ENCODE data around the gene RICTOR.
A peak's percentile ranks its signal among the peaks of the same experiment; 100 is the strongest.
"Not testable (repeated sequence)": the region's sequence is repeated elsewhere in the genome, so short reads cannot be mapped to it uniquely, and the experiment has no call there.

RICTOR gene

GRCh38 chr5:39055768-39056398 is 18.3 kb downstream of the RICTOR start:
- DNase-seq = no peak

- DNase-seq = no peak
Measured at GRCh38 chr5:39055027-39055767, 19.0 kb downstream of the RICTOR start.

- no peak for DNase-seq
Measured at GRCh38 chr5:39053189-39053588, 21.0 kb downstream of the RICTOR start.

- DNase-seq = no peak
Measured at GRCh38 chr5:39052141-39052540, 22.1 kb downstream of the RICTOR start.

- DNase-seq = no peak
Measured at GRCh38 chr5:39049315-39049714, 24.9 kb downstream of the RICTOR start.

GRCh38 chr5:39040875-39041274 is 33.3 kb downstream of the RICTOR start:
- no peak for DNase-seq

- not testable (repeated sequence) for DNase-seq
Measured at GRCh38 chr5:39034493-39034892, 39.7 kb downstream of the RICTOR start.

- no peak for DNase-seq
Measured at GRCh38 chr5:39031041-39031440, 43.2 kb downstream of the RICTOR start.

- DNase-seq = no peak
Measured at GRCh38 chr5:39025456-39025855, 48.7 kb downstream of the RICTOR start.

GRCh38 chr5:39024884-39025283 is 49.3 kb downstream of the RICTOR start:
- DNase-seq = peak in 1 of 5 experiments; percentile 67

- DNase-seq = peak in 1 of 5 experiments; percentile 46
Measured at GRCh38 chr5:39024005-39024404, 50.2 kb downstream of the RICTOR start.

GRCh38 chr5:39023121-39023520 is 51.1 kb downstream of the RICTOR start:
- DNase-seq = peak in 1 of 5 experiments; percentile 68

- no peak for DNase-seq
Measured at GRCh38 chr5:39022151-39022550, 52.0 kb downstream of the RICTOR start.

GRCh38 chr5:39021413-39021812 is 52.8 kb downstream of the RICTOR start:
- DNase-seq = peak in 1 of 5 experiments; percentile 20

- DNase-seq = no peak
Measured at GRCh38 chr5:39020458-39020857, 53.7 kb downstream of the RICTOR start.

GRCh38 chr5:39019254-39019653 is 54.9 kb downstream of the RICTOR start:
- DNase-seq = no peak

GRCh38 chr5:39017504-39017903 is 56.7 kb downstream of the RICTOR start:
- DNase-seq = no peak

- no peak for DNase-seq
Measured at GRCh38 chr5:39016587-39017275, 57.5 kb downstream of the RICTOR start.

GRCh38 chr5:39015743-39016586 is 58.2 kb downstream of the RICTOR start:
- DNase-seq = no peak

GRCh38 chr5:39014561-39014960 is 59.6 kb downstream of the RICTOR start:
- no peak for DNase-seq

GRCh38 chr5:39013938-39014337 is 60.3 kb downstream of the RICTOR start:
- no peak for DNase-seq

- DNase-seq = not testable (repeated sequence)
Measured at GRCh38 chr5:39010958-39011357, 63.2 kb downstream of the RICTOR start.

GRCh38 chr5:39009981-39010380 is 64.2 kb downstream of the RICTOR start:
- no peak for DNase-seq

All from T-helper 2 cell (primary cell).